ENCODE measurements around the gene COL4A1.

The COL4A1 gene
- total RNA-seq, result 0.20 to 0.44 reads per million in 2 donors

DNA sequence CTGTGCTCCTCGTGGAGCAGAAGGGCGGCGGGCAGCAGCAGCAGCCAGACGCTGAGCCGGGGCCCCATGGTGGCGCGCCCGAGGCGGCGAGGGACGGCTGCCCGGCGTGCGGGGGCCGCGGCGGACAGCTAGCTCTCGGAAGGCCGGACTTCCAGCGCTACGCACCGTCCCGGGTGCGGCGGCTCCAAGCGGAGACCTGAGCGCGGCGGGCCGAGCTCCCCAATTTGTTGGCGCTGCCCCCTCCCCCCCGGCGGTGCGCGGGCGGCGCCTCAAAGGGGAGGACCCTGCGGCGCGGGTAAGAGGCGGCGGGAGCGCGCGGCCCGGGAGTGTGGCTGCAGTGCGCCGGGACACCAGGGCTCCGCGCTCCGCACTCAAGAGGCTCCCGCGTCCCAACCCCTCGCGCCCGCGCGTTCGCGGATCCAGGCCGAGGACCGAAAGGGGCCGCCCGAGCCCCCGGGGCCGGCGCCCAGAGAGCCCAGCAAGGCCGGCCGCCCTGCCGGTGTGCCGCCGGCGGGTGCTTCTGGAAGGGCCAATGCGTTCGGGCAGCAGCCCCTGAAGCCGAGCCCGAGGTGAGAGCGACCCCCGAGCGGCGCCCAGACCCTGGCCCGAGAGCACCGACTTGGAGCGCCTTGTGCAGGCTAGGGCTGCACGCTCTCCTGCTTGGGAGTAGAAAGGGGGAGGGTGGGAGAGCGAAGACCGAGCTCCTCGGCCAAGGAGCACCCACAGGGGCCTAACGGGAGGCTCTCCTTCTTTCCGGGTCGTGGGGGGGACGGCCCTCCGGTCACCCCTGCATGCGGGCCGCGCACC is at the start of gene COL4A1, which contains the start of gene COL4A2:
TSS of gene COL4A1 (minus strand) at position 198 of the 807 bp plus-strand sequence. CDS start at position 68, 130 bp downstream.
TSS of gene COL4A2 (plus strand) at position 325 of the 807 bp plus-strand sequence. CDS start 620 bp downstream, outside the sequence.
- no peak for DNase-seq

DNA sequence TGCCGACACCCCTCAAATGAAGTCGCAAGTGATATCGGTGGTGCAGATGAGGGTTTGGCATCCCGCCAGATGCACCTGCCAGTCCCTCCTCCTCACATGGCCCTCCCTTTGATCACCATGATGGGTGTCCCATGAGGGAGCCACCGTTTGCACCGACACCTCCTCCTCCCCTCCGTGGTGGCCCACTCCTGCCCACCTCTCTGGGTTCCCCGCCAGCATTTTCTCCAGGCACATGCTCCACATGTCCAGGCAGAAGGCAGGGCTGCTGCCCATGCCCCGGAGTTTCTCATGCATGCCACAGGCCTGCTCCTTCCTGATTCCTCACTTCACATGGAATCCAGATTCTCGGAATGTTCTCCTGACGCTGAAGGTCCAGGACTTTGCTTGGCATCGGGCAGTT is 49.4 kb upstream of the COL4A1 start:
- no peak for DNase-seq

DNA sequence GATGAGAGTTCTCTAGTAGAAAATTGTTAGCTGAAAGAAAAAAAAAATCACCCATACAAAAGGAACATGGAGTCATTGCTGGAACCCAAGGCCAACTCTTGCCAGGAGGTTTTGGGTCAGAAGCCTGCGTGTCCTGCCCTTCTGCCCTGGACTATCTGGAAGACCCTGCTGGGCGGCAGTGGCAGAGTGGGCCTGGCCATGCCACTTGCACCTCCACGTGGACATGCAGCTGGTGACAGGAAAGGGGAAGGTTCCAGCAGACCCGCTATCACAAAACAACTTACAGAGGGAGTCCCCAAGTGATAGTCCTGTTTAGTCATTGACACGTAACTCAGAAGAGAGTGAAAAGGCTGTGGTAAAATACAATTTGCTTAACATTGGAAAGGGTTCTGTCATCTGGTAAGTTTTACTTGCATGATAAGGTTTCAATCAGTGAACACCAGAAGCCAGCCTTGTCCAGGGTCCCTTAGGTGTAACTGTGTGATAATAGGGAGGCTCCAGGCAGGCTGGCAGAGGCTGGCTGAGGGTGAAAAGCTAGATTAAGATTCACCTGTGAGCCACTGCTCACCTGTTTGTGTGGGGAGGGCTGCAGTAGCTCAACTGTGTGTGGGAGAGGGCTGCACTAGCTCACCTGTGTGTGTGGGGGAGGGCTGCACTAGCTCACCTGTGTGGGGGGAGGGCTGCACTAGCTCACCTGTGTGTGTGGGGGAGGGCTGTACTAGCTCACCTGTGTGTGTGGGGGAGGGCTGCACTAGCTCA is 47.9 kb upstream of the COL4A1 start:
- no peak for DNase-seq

DNA sequence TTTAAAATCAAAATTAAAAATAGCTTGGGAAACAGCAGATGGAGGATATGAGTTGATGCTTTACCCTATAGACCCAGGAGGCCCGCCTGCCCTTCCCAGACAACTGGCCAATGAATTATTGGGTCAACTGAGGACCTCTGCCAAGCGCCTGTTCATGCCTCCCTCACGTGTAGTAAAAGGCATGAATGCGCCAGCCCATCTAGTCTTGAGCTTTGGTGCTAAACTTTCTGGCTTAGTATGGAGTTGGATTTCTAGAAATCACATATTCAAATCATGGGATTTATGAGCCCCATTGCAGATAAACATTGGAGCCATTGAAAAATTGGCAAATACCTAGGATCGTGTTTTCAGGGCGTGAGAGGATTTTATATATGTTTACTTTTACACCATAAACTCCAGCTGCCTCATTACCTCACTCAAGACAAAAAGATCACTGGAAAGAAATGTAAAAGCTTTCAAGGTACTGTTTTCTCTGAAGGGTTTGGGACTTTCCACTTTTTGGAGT is 47.2 kb upstream of the COL4A1 start:
- DNase-seq, result no peak

DNA sequence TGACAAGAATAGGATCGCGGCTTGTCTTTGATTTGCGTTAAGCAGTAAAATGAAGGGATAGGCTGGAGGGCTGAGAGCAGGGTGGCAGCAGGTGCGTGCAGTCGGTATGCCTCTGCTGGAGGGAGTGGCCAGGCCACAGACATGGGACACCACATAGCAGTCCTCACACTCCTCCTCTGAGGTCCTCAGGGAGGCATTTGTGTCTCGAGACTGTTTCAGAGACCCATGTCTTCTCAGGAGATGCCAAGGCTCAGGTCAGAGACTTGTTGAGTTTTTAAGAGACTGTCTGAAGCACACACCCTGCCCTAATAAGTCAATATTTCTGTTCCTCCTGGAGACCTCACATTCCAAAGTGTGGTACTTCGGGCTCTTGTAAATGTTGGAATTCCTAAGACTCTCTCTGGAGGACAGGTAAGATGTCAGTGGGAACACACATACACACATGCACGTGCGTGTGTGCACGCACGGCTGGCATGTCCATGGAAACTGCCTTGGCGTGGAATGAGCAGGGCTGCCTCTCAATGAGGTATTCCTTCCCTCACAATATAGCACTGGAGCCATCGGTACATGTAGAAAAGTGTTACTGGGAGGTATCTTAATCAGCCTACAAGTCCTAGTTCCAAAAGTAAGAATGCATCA is 46.5 kb upstream of the COL4A1 start:
- no peak for DNase-seq

DNA sequence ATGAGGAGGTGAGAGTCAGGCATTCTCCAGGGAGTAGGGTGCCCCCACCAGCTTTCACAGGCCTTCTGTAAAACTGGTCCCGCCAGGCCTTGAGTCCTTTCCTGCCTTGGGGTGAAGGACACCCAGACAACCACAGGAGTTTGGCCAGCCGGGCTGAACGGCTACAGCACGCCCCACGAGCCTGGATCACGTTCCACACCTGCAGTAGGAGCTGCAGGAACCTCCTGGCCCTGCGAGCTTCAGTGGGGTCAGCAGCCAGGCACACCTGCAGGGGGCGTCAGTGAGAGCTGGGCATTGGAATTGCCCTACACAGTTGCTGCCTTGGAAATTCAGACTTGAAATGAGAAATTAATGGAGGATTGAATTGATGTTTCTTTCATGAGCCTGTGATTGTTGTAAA is 45.8 kb upstream of the COL4A1 start:
- no peak for DNase-seq

DNA sequence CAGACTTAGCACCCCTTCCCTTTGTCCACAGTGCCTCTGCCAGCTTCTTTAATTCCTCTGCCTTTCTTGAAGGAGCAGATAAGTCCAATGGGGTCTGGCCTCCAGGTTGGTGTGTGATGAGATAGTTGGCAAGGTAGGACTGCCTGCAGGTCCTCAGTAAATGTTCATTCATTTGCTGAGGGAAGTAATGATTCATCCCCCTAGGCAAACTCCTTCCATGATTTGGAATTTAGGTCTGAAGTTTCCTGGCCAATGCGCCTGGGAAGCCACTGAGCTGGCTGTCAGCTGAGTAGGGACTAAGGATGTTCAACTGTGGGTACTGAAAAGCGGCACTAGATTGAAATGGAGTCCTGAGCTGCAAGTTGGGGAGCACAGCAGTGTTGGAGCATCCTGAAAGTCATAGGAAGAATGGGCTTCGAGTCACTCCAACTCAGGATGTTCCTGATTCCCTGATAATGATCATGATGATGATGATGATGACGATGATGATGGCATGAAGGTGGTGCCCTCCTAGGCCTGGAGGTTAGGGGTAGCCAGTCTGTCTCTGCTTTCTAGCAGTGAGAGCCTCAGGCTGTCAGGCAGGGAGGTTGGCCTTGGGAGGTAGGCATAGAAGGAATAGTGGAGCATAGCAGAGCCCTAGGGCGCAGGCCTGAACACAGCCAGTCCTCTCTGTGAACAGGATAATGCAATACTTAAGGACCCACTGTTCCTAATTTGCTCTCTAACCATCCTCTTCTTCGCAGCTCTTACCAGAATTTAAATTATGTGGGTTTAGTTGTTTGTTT is 44.9 kb upstream of the COL4A1 start:
- no peak for DNase-seq

DNA sequence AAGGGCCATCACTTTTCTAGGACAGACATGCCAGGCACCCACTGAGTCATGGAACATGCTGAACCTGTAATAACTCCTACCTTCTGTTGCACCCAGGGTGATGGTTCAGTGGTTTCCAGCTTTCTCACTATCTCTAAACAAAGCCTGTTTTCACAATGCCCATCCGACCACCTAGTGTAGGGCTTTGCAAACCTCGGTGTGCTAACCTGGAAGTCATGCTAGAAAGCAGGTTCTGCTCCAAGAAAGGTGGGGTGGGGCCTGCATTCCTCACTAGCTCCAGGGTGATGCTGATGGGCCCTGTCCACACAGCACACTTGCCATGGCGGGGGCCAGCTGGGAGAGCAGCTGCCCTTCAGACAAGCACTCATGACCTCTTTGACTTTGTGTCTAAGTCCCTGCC is 43.6 kb upstream of the COL4A1 start:
- no peak for DNase-seq

DNA sequence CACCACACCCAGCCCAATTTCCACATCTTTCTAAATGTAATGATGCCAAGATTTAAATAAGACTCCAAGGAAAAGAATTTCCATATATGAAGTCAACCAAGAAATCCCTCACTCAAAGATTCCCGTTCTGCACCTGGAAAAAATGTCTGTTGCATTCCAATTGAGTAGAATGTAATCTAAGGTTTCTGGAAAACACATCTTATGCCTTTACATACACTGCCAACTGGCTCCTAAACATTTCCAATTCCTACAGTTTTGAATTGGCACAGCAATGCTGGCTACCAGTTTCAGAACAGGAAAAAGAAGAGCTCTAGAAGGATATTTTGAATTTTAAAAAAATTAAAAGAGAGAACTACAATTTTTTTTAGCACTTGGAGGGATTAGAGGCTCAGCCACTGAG is 43.1 kb upstream of the COL4A1 start:
- no peak for DNase-seq

DNA sequence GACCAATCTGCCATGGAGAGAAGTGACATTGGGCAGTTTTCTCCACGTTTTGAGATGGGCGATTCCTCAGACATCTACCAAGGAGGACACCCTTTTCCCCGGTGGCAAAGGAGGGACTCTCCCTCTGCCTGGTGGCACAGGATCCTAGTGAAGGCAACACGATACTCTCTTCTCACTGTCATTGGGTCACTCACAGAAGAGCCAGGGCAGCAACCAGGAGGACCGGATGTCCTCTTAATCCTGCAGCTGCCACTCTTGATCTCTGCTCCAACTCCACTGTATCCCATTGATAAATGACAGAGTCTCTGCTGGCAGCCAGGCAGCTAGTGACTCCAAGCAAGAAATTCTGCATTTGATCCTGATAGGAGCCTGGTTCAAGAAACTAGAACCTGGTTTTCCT is 42.3 kb upstream of the COL4A1 start:
- DNase-seq, result no peak

DNA sequence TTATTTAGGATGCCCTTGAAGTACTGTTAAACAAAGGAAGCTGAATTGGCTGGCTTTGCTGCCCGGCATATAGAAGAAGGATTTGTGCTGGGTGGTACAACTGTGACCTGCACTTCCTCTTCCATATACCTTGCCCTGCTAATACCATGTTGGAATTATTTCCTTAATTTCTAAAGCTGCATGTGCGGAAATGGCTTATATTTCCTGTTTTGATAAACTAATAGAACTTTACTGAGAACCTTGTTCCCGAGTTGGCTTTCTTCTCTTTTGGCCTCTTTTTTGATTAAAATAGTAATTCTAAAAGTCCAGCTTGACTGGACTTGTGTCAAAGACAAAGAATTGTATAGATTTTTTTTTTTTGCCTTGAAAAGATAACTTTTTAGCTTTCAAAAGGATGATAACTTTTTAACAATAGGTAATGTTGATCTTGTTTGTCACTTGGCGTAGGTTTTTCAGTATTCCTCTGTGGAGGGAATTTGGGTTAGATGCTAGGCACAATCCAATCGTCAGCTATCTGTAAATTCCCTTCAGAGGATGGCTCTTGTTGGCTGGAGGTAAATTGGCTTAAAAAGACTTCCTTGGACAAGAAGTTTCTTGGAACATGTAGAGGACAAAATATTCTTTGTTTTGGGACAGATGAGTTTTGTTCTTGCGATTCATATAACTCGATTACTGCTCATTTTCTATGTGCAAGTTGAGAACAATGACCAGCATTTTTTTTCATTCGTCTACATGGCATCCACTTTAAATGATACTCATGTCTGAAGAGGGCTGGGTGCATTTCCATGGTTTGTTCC is 41.5 kb upstream of the COL4A1 start:
- no peak for DNase-seq

DNA sequence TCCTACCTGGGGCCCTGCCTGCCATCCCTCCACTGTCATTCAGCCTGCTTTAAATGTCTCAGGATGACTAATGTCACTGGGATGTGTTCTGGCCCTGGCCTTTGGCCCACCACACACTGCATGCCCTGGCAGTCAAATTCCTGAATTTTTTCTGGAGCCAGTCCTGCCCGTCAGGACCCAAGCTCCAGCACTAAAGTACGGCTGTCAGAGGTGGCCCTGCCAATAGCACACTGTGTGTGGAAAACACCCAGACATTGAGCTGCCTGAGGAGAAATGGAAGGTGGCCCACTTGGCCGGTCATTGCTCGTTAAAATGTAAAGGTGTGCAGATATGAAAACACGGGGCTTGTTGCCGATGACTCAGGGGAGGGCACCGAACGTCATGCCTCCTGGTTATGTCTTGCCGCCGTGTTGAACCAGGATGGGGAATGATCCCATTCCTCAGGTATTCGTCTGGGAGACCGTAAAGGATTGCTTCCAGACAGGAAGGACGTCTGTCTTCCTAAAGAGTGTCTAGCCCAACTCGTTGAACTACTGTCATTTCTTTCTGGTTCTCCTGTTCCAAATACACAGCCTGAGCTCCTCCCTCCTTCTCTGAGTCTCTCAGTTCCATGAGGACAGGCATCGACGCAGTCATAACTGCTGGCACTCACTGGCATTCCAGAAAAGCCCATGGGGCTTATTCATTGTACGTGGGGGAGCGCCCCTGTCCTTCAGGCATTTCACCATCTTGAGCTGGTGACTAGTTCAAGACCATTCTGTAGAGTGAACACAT is 40.8 kb upstream of the COL4A1 start:
- DNase-seq, result no peak

DNA sequence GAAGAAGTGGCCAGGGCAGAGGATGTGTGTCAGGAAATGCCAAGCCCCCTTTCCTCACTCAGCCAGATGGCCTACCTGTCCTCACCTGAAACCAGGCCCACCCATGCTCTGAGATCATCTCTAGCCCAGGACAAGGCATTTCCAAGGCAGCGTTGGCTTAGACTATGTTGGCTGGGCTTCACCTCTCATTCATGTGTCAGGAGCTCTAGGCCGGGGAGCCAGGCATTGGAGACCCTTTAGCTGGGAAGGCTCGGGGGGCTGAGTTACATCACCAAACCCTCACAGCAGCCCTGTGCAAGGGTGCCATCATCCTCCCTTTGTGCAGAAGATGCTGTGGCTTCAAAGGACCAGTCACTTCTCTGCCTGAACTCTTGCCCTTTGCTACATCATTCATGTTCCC is 40.1 kb upstream of the COL4A1 start:
- no peak for DNase-seq

DNA sequence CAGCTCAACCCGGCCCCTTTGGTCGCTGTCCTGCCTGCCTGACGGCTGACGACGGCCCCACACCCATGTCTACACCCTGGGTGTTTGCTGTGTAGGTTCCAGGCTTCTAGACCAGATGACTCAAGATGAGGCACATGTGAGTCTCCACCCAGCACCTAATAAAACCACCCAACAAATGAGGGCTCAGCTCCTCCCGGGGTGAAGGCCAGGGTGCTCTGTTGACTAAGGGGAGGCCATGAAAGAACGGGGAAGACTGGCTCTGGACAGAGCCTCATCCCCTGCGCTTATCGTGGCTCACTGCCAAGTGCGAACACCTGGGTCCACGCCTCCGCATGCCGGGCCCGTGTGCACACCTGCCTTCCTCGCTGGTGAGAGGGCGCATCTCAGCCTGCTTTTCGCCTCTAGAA is 39.7 kb upstream of the COL4A1 start:
- DNase-seq, result no peak

DNA sequence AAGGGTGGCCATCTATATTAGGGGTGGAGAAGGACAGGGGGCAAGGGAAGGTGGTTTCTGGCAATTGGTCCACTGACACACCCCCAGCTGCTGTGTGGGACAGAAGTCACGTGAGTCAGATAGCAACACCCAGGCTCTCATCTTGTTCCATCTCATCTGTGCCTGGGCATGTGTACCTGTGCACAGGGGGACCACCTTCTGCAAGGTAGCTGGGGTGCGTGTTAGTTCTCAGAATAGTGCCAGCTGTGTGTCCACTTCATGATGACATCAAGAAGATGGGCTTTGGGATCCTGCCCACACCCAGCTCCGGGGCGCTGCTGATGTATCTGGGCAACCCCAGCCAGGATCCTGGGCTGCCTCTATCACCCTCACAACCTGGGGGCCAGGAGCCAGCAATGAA is 38.7 kb upstream of the COL4A1 start:
- no peak for DNase-seq

DNA sequence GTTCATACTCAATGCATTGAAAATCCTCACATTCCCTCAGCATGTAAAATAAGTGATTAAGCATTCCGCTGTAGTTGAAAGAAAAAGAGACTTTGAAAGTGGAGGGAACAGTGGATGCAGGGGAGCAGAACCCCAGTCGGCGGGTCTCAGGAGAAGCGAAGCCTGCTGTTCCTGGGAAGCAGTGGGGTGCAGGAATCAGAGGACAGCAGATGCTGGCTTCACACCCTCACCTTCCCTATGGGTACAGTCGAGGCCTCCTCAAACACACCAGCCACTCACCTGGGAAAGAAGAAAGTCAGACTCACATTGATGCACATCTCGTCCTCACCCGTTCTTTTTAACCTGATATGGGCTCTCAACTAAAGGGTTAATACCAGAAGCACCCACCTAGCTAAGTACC is 38.3 kb upstream of the COL4A1 start:
- DNase-seq, result no peak

DNA sequence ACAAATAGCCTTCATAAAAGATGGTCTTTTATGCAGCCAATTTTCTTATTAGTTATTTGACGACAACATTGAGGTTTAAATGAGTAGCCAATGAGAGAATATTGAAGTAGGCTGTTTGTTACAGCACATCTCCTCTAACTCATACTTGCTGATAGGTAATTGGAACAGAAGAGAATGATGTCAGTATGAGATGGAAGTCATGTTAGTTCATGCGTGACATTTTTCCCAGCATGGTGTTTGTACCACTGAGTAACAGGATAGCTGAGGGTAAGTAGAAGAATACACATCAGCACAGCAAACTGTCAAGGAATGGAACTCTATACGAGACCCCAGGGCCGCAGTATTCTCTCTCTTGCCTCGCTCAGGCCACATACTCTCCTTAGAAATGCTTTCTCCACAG is 37.4 kb upstream of the COL4A1 start:
- no peak for DNase-seq

DNA sequence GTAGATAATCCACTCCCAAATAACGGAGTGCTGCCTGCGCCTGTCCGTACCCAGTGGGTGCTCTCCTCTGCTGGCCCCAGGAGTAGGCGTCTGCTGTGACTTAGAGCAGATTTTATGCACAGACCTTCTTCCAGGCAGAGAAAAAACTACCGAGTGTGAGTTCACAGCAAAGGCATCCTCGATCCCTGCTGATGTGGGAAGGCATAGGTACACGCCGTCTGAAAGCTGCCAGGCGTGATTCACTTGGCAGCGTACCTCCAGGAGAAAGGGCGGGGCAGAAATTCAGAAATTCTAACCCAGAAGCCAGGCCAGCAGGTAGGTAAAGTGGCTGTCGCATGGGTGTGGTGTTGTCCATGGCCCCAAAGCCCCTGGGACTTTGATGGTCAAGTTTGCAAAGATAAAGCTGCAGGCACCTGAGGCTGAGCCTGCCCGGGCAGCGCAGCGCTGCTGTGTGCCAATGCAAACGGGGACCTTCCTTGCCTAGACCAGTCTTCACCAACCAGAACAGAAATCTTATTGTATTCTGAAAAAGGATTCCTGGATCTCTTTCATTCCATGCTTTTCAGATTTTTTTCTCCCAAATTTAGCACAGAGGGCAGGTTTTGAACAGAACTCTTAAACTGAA is 36.4 kb upstream of the COL4A1 start:
- DNase-seq, result no peak

DNA sequence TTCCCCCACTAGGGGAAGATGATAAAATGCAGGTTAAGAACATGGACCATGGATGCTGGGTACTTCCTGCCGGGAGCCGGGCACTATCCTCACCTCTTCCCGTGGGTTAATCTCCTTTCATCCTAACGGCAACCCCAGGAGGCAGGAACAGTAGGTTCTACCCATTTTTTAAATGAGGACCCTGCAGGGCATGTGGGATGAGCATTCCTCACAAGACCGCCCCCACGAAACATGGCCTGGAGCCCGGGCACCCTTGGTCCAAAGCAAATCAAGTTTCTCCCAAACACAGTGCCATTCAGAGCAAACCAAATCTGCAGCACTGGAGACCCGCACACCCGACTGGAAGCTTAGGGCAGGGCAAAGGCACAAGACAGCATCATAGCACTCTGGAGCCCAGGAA is 35.5 kb upstream of the COL4A1 start:
- no peak for DNase-seq
